Panc1 (cell line): ENCODE measurements around the gene SLC9A3. TPM values are rescaled to one million over a fixed set of nuclear protein-coding genes. Genes with fewer than 3 reads are reported as not detected.
A peak's percentile ranks its signal among the peaks of the same experiment; 100 is the strongest.

ENCODE experiments used
- ATAC-seq: fragments of 200-7000 bp; cut with Tn5 transposase; 2 replicates; pipeline ENCODE4 v1.9.1; 2020; ENCODE audit warnings: mild to moderate bottlenecking, moderate library complexity
- BruUV-seq: library from RNA; stranded (reverse); fragments of 400-500 nt; replicated peaks from 2 replicates; lab custom pipeline; 2021; lab: Mats Ljungman, UMichigan
- CTCF ChIA-PET: fragments of 300-600 bp; sonication (Branson Sonifier 250); formaldehyde crosslinking; loops from one replicate; lab custom pipeline; 2022; ENCODE audit warnings: antibody characterized with exemption; lab: Charles Lee
- POLR2A ChIA-PET: fragments of 300-600 bp; sonication (Branson Sonifier 250); formaldehyde crosslinking; loops from one replicate; lab custom pipeline; 2022; ENCODE audit warnings: antibody characterized with exemption; lab: Charles Lee
- DNase-seq: peaks from one replicate; pipeline ENCODE4 v3.0.0-alpha.2; 2010; ENCODE audit warnings: low read depth, low spot score
- H3K27ac ChIP-seq: 2 replicates; pipeline ENCODE4 v1.5.1; 2011; ENCODE audit warnings: mild to moderate bottlenecking, low read length, inconsistent platforms
- H3K27me3 ChIP-seq: fragments of 200-500 bp; sonication (Bioruptor generic); 2 replicates; pipeline ENCODE4 v1.6.0; 2014; ENCODE audit warnings: low read length, inconsistent platforms; ENCODE audit not compliant: control insufficient read depth, insufficient read depth
- H3K36me3 ChIP-seq: fragments of 200-500 bp; sonication (Bioruptor generic); 2 replicates; pipeline ENCODE4 v1.5.1; 2014; ENCODE audit warnings: inconsistent platforms, mild to moderate bottlenecking, low read length, moderate library complexity; ENCODE audit not compliant: control insufficient read depth, insufficient read depth
- H3K4me1 ChIP-seq: 2 replicates; pipeline ENCODE4 v1.5.1; 2011; ENCODE audit warnings: inconsistent platforms, mild to moderate bottlenecking, low read length, moderate library complexity; ENCODE audit not compliant: control insufficient read depth, insufficient read depth
- H3K4me3 ChIP-seq, 2 experiments: 2 replicates each; pipeline ENCODE4 v1.5.1; 2011 to 2012; ENCODE audit warnings: low read depth in 2 of 2, low read length in 2 of 2, mild to moderate bottlenecking in 2 of 2, inconsistent platforms in 1 of 2, moderate library complexity in 1 of 2
- H3K9me3 ChIP-seq: fragments of 200-500 bp; sonication (Bioruptor generic); 2 replicates; pipeline ENCODE4 v1.5.1; 2014; ENCODE audit warnings: low read depth, mild to moderate bottlenecking, inconsistent platforms, low read length, moderate library complexity; ENCODE audit not compliant: control insufficient read depth, insufficient read depth
- CTCF ChIP-seq: fragments of 450-650 bp; IDR thresholded peaks from 2 replicates; pipeline ENCODE4 v1.5.1; 2017; ENCODE audit warnings: mild to moderate bottlenecking
- POLR2AphosphoS5 ChIP-seq: IDR thresholded peaks from 2 replicates; pipeline ENCODE4 v1.6.1; 2012; ENCODE audit warnings: mild to moderate bottlenecking, low read depth, low read length, moderate library complexity
- REST ChIP-seq, 2 experiments: IDR thresholded peaks; 2 replicates each; pipeline ENCODE4 v1.6.1; 2011 to 2012; ENCODE audit warnings: low read depth in 2 of 2, control low read depth in 1 of 2, low read length in 1 of 2, mild to moderate bottlenecking in 1 of 2, moderate library complexity in 1 of 2; ENCODE audit not compliant: insufficient read depth in 1 of 2
- SIN3A ChIP-seq: IDR thresholded peaks from 2 replicates; pipeline ENCODE4 v1.6.1; 2012; ENCODE audit warnings: low read depth, mild to moderate bottlenecking, low read length, moderate library complexity, borderline replicate concordance; ENCODE audit not compliant: insufficient read depth
- TCF7L2 ChIP-seq: IDR thresholded peaks from 2 replicates; pipeline ENCODE4 v1.6.1; 2011; ENCODE audit warnings: mild to moderate bottlenecking, low read depth, low read length, inconsistent platforms
- in situ Hi-C: cut with HindIII; loops from 2 replicates; pipeline ENCODE4 v1.10.0; 2016; ENCODE audit warnings: low sequenced_read_pairs, low pct_unique_long_range_greater_than_20kb
- intact Hi-C: fragments of 100-400 bp; cut with micrococcal nuclease; formaldehyde crosslinking; loops from one replicate; pipeline ENCODE4 v1.10.0; 2022; ENCODE audit not compliant: unreplicated experiment
- total RNA-seq: library from RNA; stranded (reverse); gene quantifications from one replicate; pipeline ENCODE4 v1.2.1, GENCODE V29; 2021; ENCODE audit not compliant: unreplicated experiment

SLC9A3 gene
- total RNA-seq, 1 experiment from 2014 or later, result 2.0 TPM

GRCh38 chr5:539469-540070 lies 15.3 kb upstream of the SLC9A3 start:
- Histone ChIP-seq H3K4me3 (no peak overlapping the region), H3K4me1 (no peaks in the 10 kb centered on the region), H3K9me3 (no peaks in the 10 kb centered on the region), H3K27ac (no peak overlapping the region), H3K27me3 (no peaks in the 10 kb centered on the region), H3K36me3 (no peaks in the 10 kb centered on the region)
- ChIA-PET CTCF (no interaction called here), POLR2A (no interaction called here)
- in situ Hi-C loops (no loop called here), intact Hi-C loops (no loop called here)
- ATAC-seq (0 out of 2 replicates have a peak, but pooled peaks have one; percentile 18), DNase-seq (no peak)
- BruUV-seq, result no TSS peak
- no peak for TF ChIP-seq POLR2AphosphoS5
- no peak for TF ChIP-seq SIN3A

- ChIA-PET CTCF (no interaction called here), POLR2A (no interaction called here)
- ATAC-seq, result no peak
- Histone ChIP-seq H3K27ac (no peak overlapping the region), H3K4me1 (no peaks in the 10 kb centered on the region), H3K9me3 (no peaks in the 10 kb centered on the region), H3K36me3 (no peaks in the 10 kb centered on the region), H3K27me3 (no peaks in the 10 kb centered on the region), H3K4me3 (no peak overlapping the region)
- DNase-seq, result no peak
- TF ChIP-seq REST (IDR thresholded peaks at IDR 0.05; ENCODE audit: insufficient read depth in 1 of 2, low read depth in 2 of 2, low read length in 1 of 2), result no peak
- TF ChIP-seq CTCF, result no peak
- TF ChIP-seq TCF7L2, result no peak
- no peak for TF ChIP-seq POLR2AphosphoS5
- TF ChIP-seq SIN3A, result no peak
- BruUV-seq, result no TSS peak
- intact Hi-C loops (no loop called here), in situ Hi-C loops (no loop called here)
These were observed 14.7 kb upstream of the SLC9A3 start for GRCh38 chr5:538801-539468.

GRCh38 chr5:538271-538771 lies 14.1 kb upstream of the SLC9A3 start:
- H3K36me3 ChIP-seq, result no peaks in the 10 kb centered on the region
- POLR2A ChIA-PET, result no interaction called here
- no peak overlapping the region for H3K27ac ChIP-seq
- no peaks in the 10 kb centered on the region for H3K4me1 ChIP-seq
- BruUV-seq, result no TSS peak
- CTCF ChIA-PET, result no interaction called here
- no peaks in the 10 kb centered on the region for H3K9me3 ChIP-seq
- TF ChIP-seq TCF7L2 (no peak), SIN3A (no peak), CTCF (no peak), POLR2AphosphoS5 (no peak), REST (IDR thresholded peaks at IDR 0.05; ENCODE audit: insufficient read depth in 1 of 2, low read depth in 2 of 2, low read length in 1 of 2) (no peak)
- no peak for DNase-seq
- in situ Hi-C loops (no loop called here), intact Hi-C loops (no loop called here)
- H3K4me3 ChIP-seq, result no peak overlapping the region
- no peaks in the 10 kb centered on the region for H3K27me3 ChIP-seq
- ATAC-seq, result no peak
